Neural progenitor cell (in vitro differentiated cells): ENCODE measurements around the gene ZNF664.

Source experiments
- CTCF ChIP-seq: fragments of 200-600 bp; sonication (generic); IDR thresholded peaks from 2 replicates; pipeline ENCODE4 v1.5.1; 2017; ENCODE audit warnings: antibody characterized with exemption, mild to moderate bottlenecking
- EZH2 ChIP-seq: fragments of 200-600 bp; sonication (generic); IDR thresholded peaks from 2 replicates; pipeline ENCODE4 v1.6.1; 2017; ENCODE audit warnings: antibody characterized with exemption, mild to moderate bottlenecking, moderate library complexity
- EZH2phosphoT487 ChIP-seq: fragments of 200-600 bp; sonication (generic); IDR thresholded peaks from 2 replicates; pipeline ENCODE4 v1.6.1; 2017; ENCODE audit warnings: antibody characterized with exemption

DNA sequence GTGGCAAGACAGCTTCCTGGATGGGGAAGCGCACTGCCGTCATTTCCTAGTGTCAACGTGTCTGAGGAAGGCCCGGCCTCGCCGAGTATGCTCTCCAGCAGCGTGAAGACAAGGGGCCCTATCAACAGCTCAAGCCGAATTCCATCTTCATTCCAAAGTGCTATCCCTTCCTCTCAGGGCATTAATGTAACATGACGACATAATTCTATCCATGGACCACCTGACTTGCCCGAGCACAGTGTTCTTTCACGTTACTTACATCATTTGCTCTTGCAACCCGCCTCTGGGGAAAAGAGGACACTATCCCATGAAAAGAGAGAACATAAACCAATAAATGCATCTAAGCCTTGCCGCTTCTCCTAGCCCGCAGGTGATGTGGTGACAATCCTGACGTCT is 23.2 kb upstream of the ZNF664 start:
- TF ChIP-seq CTCF: no peak
- TF ChIP-seq EZH2: no peak
- no peak for TF ChIP-seq EZH2phosphoT487
